WERI-Rb-1 (cell line): ENCODE data around the gene USP22.

Experiments used
- DNase-seq: peaks from one replicate; pipeline ENCODE4 v3.0.0-alpha.2; 2020
- H3K27ac ChIP-seq: fragments of 250-450 bp; sonication (Bioruptor Pico); 2 replicates; pipeline ENCODE4 v1.5.1; 2020; ENCODE audit warnings: mild to moderate bottlenecking, moderate library complexity
- H3K27me3 ChIP-seq: fragments of 250-450 bp; sonication (Bioruptor Pico); 2 replicates; pipeline ENCODE4 v1.5.1; 2021; ENCODE audit warnings: mild to moderate bottlenecking, low read depth, moderate library complexity; ENCODE audit not compliant: insufficient read depth, severe bottlenecking
- H3K36me3 ChIP-seq: fragments of 250-450 bp; sonication (Bioruptor Pico); 2 replicates; pipeline ENCODE4 v1.5.1; 2020; ENCODE audit warnings: mild to moderate bottlenecking, moderate library complexity
- H3K4me3 ChIP-seq: 2 replicates; pipeline ENCODE4 v1.5.1; 2011; ENCODE audit warnings: low read depth, mild to moderate bottlenecking, control low read depth, low read length
- H3K9me3 ChIP-seq: fragments of 250-450 bp; sonication (Bioruptor Pico); 2 replicates; pipeline ENCODE4 v1.5.1; 2021; ENCODE audit warnings: mild to moderate bottlenecking, moderate library complexity; ENCODE audit not compliant: severe bottlenecking
- CTCF ChIP-seq: IDR thresholded peaks from 2 replicates; pipeline ENCODE4 v1.5.1; 2011; ENCODE audit warnings: low read depth, mild to moderate bottlenecking, control low read depth, inconsistent platforms, low read length

Gene USP22

DNA sequence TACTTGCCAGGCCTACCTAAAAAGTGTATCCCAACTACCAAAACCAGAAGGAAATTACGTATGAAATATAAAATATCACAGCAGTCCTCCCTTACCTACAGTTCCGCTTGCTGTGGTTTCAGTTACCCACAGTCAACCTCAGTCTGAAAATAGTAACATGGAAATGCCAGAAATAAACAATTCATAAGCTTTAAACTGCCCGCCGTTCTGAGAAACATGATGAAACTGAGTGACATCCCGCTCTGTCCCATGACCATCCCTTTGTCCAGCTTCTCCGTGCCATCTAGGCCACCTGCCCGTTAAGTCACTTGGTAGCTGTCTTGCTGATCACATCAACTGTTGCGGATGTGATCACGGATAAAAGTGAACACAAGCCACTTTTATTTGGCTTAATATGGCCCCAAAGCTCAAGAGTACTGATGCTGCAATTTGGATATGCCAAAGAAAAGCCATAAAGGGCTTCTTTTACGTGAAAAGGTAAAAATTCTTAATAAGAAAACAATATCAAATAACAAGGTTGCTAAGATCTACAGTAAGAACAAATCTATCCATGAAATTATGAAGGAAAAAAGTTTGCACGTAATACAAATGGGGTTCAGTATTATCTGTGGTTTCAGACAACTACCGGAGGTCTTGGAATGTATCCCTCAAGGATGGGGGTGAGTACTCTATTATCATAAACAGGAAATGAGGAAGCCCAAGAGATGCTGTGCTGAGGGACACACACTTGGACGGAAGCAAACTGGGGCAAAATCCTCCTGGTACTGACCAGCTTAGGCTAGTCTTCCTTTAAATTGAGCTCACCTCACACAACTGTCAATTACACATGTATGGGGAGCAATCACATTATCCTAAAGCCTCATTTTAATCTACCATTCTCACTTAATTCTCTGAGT is 8.2 kb downstream of the USP22 start:
- Histone ChIP-seq H3K4me3 (no peak overlapping the region), H3K27me3 (no peaks in the 10 kb centered on the region), H3K27ac (no peak overlapping the region), H3K36me3 (peaks cover 79% of the 10 kb centered on the region), H3K9me3 (no peaks in the 10 kb centered on the region)
- TF ChIP-seq CTCF = no peak
- no peak for DNase-seq

GRCh38 chr17:21033350-21033749 is 9.5 kb downstream of the USP22 start:
- Histone ChIP-seq H3K36me3 (peaks cover 69% of the 10 kb centered on the region), H3K4me3 (no peak overlapping the region), H3K27me3 (no peaks in the 10 kb centered on the region), H3K27ac (no peak overlapping the region), H3K9me3 (no peaks in the 10 kb centered on the region)
- TF ChIP-seq CTCF = no peak
- no peak for DNase-seq

- no peak for DNase-seq
- Histone ChIP-seq H3K36me3 (peaks cover 68% of the 10 kb centered on the region), H3K9me3 (no peaks in the 10 kb centered on the region), H3K4me3 (no peak overlapping the region), H3K27ac (no peak overlapping the region), H3K27me3 (no peaks in the 10 kb centered on the region)
- no peak for TF ChIP-seq CTCF
Observed at GRCh38 chr17:21031756-21032396, 10.9 kb downstream of the USP22 start.

DNA sequence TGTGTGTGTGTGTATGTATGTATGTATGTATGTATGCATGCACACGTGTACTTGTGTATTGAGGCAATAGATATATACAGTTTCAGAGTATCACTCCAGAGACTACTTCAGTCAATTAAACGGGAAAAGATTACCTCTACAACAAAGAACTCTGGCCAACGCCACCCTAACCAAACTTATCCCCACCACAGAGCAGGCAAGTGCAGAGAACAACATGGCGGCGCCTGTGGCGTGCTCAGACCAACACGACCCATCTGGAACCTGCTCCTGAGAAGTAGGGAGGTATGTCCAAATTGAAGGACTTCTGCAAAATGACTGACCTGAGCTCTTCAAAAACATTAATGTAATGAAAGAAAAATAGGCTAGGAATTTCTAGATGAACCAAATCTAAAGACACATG is 12.4 kb downstream of the USP22 start:
- no peak for DNase-seq
- no peak overlapping the region for H3K27ac ChIP-seq
- TF ChIP-seq CTCF = no peak
- H3K4me3 ChIP-seq = no peak overlapping the region
- H3K36me3 ChIP-seq = peaks cover 74% of the 10 kb centered on the region
- H3K9me3 ChIP-seq = no peaks in the 10 kb centered on the region
- H3K27me3 ChIP-seq = no peaks in the 10 kb centered on the region

GRCh38 chr17:21029515-21029914 is 13.3 kb downstream of the USP22 start:
- Histone ChIP-seq H3K27me3 (no peaks in the 10 kb centered on the region), H3K36me3 (peaks cover 75% of the 10 kb centered on the region), H3K27ac (no peak overlapping the region), H3K4me3 (no peak overlapping the region), H3K9me3 (no peaks in the 10 kb centered on the region)
- DNase-seq = no peak
- no peak for TF ChIP-seq CTCF
